GM19455 (cell line): ENCODE results near the gene LINS1.

ENCODE experiments used
- ATAC-seq: cut with Tn5 transposase; IDR thresholded peaks from one replicate; pipeline ENCODE4 v1.9.1; 2021; ENCODE audit not compliant: unreplicated experiment

LINS1 gene

GRCh38 chr15:100602064-100602822 is at the start of gene LINS1, which contains the start of gene ASB7:
TSS of gene LINS1 (minus strand) at chr15:100602184. CDS start at chr15:100580842, 21,342 bp downstream.
TSS of gene ASB7 (plus strand) at chr15:100602589. CDS start at chr15:100612217, 9,628 bp downstream.
- peak; percentile 89 for ATAC-seq

GRCh38 chr15:100651253-100651652 is 49.3 kb upstream of the LINS1 start:
- ATAC-seq, result no peak

DNA sequence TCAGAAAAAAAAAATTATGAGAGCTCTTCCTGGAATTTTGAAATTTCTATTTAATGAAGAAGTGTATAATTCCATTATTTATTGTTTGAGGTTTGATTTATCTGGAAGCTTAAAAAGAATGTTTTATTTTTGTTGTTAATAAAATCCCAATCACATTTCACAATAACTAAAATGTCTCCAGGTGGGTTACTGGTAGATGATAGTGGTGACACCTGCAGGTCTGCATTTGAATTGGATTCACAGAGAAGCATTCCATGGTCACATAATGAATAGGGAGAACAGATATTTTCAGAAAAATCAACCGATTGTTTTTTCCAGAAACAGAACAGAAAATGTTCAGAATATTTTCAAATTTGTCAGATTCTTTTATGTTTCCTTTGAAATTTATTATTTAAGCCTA is 48.7 kb upstream of the LINS1 start:
- ATAC-seq, result no peak

DNA sequence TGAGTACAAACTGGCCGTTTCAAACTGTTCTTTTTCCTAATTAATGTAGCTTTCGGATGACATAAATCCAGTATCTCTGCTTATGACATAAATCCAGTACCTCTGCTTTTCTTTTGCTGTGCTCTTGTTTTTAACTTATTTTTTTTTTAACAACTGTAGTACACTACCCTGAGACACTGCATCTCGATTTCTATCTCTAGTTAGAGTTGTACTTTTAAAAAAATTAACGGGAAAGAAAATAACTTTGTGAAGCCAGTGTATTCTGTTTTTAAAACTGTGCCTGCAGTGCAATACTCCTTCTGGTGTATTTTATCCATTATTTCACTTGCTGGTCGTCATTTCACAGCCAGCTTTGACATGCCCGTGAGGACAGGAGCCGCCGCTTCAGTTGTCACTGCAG is 47.0 kb upstream of the LINS1 start:
- no peak for ATAC-seq

DNA sequence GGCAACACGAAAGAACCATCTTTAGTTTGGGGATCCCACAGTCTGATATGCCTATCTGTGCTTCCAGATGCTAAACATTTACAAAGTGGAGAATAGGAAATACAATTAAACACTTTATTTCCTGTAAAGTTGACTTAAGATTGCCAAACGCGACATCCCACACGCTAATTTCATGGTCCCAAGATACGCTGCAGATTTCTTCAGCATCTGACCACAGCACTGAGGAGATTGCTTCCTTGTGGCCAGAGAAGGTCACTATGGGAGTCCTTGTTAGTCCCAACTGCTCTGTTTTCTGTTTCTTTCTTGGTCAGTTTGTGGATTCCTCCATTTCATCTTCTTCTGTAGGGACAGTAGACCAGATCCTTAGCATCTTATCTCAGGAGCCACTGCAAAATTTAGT is 43.7 kb upstream of the LINS1 start:
- ATAC-seq, result no peak

DNA sequence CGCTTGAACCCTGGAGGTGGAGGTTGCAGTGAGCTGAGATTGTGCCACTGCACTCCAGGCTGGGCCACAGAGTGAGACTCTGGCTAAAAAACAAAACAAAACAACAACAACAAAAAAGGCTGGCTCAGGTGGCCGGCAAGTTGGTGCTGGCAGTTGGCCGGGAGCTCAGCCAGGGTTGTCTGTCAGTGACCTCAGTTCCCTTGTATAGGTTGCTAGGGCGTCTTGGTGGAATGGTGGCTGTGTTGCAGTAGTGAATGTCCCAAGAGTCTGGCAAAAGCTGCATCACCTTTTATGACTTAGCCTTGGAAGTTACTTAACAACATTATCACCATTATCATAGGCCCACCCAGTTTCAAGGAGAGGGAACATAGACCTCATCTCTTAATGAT is 41.0 kb upstream of the LINS1 start:
- ATAC-seq, result no peak

- no peak for ATAC-seq
Observed at GRCh38 chr15:100642213-100642949, 40.4 kb upstream of the LINS1 start.

DNA sequence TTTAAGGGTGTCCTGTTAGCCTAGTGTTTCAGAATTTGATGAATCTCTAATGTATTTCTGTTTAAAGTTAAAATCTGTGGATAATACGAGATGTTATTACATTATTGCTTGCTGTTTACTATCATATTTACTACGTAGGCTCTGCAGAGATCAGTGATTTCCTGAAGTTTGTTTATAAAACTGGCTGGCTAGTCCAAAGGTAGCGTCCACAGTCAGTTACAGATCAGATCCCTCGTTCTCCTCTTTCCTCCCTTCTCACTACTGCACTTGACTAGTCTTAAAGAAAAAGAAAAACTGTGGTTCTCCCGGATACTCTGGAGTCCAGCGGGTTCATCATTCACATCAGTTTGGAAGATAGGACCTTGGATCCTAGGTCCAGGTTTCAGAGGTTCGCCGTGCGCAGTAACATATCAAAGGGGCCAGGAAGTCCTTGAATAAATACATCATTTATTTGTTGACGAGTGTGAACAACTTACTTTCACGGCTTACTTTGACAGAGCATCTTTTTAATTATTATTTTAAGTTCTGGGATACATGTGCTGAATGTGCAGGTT is 36.3 kb upstream of the LINS1 start:
- ATAC-seq, result no peak

GRCh38 chr15:100635406-100636071 is 33.6 kb upstream of the LINS1 start:
- no peak for ATAC-seq

- no peak for ATAC-seq
Observed at GRCh38 chr15:100633763-100634075, 31.7 kb upstream of the LINS1 start.

- no peak for ATAC-seq
Observed at GRCh38 chr15:100631831-100632230, 29.8 kb upstream of the LINS1 start.

DNA sequence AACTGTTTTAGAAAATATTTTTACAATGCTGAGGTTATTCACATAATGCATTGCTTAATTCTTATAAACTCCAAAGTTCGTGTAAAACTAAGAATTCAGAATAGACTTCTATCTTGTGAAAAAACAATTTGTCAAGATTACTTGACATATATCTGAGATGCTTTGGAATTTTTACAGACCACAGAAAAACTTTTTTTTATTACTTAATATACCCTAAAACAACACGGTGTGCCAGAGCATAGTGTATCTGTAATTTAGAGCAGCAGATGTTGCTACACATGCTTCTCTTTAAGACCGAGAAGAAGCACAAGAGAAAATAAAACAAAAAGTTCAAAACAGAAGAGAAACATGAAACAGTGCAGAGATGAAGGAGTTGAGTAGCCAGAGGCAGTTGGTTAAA is 26.8 kb upstream of the LINS1 start:
- ATAC-seq, result no peak

DNA sequence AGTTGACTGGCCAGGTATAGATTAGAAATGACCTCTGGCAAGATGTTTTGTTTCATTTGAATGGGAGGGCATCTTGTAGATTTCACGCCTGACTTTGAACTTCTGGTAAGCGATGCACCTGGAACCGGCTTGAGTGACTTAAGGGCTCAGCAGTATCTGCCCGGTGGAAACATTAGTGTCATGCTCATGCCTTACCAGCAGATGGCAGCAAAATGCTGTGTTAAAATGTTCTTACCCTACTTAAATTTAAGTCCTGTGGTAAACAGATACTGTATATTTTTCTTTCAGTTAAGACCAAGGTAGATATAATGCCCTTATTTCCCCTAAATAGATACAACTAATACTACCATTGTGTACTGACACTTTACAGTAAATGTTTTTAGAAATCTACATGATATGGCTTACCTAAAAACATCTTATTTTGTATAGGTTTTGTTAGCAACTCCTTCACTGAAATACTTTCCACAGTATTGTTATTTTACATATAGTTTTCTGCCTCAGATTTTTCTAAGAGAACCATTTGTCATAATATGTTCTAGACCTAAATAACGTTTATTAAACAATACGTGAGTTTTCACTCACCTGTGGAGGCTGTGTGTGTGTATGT is 25.9 kb upstream of the LINS1 start:
- ATAC-seq, result no peak

- no peak for ATAC-seq
Observed at GRCh38 chr15:100623301-100623700, 21.3 kb upstream of the LINS1 start.

DNA sequence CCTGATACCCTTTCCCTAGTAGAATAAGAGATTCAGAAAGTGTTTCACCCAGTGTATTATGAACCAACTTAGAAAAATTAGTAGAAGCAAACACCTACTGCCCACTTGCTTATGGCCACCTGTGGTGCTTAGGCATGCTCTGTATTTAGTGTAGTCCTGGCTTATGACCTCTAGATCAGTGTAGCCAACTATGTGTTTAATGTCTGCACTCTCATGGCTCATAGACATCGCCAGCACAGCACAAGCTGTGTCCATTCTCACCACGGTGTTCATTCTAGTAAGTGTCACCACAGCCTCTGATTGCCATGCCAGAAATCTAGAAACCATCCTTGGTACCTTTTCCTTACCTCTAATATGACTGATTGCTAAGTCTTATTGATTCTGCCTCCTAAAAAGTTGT is 14.7 kb upstream of the LINS1 start:
- ATAC-seq, result no peak

DNA sequence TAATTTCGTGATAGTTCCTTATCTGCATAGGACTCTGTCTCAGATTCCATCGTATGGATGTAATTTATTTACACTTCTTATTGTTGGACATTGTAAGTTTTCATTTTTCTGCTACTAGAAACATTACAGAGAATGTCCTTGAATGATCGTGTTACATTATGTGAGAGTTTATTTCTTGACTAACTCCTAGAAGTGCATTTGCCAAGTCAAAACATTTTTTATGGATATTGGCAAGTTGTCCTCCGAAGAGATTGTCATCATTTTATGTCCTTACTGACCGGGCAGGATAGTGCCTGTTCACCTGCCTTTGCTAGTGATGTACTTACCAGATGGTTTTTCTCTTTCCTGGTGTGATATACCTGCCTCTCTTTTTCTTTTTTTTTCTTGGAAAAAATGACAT is 13.8 kb upstream of the LINS1 start:
- no peak for ATAC-seq

DNA sequence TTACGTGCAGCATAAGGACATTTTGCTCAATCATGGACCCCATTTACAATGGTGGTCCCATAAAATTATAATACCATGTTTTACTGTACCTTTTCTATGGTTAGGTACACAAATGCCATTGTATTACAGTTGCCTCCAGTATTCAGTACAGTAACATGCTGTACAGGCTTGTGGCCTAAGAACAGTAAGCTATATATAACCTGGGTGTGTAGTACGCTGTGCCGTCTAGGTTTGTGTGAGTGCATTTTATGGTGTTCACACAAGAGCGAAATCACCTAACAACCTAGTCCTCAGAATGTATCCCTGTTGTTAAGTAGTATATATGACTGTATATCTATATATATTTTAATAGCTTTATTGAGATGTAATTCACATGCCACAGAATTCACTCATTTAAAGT is 12.9 kb upstream of the LINS1 start:
- no peak for ATAC-seq

DNA sequence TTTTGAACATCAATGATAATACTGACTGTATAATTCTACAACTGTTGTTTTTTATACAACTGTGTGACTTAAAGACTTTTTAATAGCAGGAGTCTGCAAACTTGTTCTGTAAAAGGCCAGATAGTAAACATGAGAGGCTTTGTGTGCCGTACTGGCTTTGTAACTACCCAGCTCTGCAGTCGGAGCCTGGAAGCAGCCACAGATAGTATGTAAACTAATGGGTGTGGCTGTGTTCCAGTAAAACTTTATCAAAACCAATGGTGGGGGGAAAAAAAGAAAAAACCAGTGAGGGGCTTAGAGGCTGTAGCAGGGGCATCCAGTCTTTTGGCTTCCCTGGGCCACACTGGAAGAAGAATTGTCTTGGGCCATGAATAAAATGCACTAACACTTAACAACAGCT is 12.4 kb upstream of the LINS1 start:
- ATAC-seq, result no peak

DNA sequence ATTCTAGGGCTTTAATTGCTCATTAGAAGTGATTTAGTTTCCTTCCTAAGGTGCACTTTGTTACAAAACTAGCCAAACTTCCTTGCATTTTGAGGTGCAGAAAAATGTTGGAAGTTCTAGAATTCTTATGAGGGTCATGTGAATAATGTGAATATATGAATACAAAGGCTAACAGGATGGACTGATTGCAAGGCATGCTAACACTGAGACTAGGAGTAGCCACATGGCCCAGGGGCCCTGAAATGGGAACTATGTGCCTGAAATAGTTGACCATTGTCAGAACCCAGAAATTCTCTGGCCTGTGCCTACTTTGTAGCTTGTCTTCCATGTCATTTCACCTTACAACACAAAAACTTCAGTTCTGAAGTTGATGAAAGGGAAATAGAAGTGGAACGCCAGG is 11.2 kb upstream of the LINS1 start:
- no peak for ATAC-seq

- ATAC-seq, result no peak
Observed at GRCh38 chr15:100612539-100612938, 10.6 kb upstream of the LINS1 start.

DNA sequence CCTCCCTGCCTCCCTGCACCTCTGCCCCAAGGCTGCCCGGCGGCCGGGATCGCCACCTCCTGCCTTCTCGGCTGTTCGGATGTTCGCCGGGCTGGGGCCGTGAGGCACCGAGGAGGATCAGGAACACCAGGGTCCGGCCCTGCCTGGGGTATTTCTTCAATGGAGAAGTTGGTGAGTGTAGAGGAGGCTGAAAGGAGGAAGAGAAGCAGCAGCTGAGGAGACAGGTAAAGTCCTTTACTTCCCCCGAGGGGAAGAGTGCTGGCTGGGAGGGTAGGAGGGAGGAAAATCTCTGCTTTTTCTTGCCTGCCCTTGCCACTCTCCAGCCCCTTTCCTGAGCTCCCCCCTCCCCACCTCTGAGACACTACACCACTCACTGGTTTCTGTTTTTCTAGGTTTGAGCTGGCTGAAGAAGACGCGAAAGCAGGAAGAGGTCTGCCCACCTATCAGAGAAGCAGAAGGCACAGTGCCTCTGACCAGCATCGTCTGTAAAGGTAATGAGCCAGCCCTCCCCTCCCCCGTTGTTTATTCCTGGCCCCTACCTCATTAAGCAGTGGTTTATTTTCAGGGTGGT is 924 bp upstream of the LINS1 start:
- ATAC-seq, result peak; percentile 45
